Activated CD8-positive, alpha-beta T cell treated with anti-CD3 and anti-CD28 coated beads for 36 hours (primary cell): Measurements from ENCODE around the gene OVCA2. TPM values are rescaled to one million over a fixed set of nuclear protein-coding genes. Genes with fewer than 3 reads are reported as not detected.

ENCODE experiments used
- ATAC-seq: fragments of 200-7000 bp; cut with Tn5 transposase; one replicate; pipeline ENCODE4 v1.10.0; 2021; ENCODE audit warnings: mild to moderate bottlenecking, moderate library complexity
- CTCF ChIA-PET: fragments of 350-600 bp; sonication (Branson Sonifier 250); formaldehyde crosslinking; loops from one replicate; lab custom pipeline; 2021; ENCODE audit warnings: antibody characterized with exemption; lab: Charles Lee
- POLR2A ChIA-PET: fragments of 350-600 bp; sonication (Branson Sonifier 250); formaldehyde crosslinking; loops from one replicate; lab custom pipeline; 2021; ENCODE audit warnings: antibody characterized with exemption; lab: Charles Lee
- DNase-seq: peaks from one replicate; pipeline ENCODE4 v3.0.0-alpha.2; 2020
- H3K27ac Mint-ChIP-seq: one replicate; pipeline ENCODE4 v1.8.0; 2021; ENCODE audit warnings: mild to moderate bottlenecking, mixed read lengths
- H3K27me3 Mint-ChIP-seq: one replicate; pipeline ENCODE4 v1.8.0; 2021; ENCODE audit warnings: mixed read lengths
- H3K36me3 Mint-ChIP-seq: one replicate; pipeline ENCODE4 v1.8.0; 2021; ENCODE audit warnings: low read depth, mixed read lengths
- H3K4me1 Mint-ChIP-seq: one replicate; pipeline ENCODE4 v1.8.0; 2021; ENCODE audit warnings: low read depth, mixed read lengths
- H3K4me3 Mint-ChIP-seq: one replicate; pipeline ENCODE4 v1.8.0; 2021; ENCODE audit warnings: mild to moderate bottlenecking, moderate library complexity, mixed read lengths
- H3K9me3 Mint-ChIP-seq: one replicate; pipeline ENCODE4 v1.8.0; 2021; ENCODE audit warnings: mixed read lengths
- CTCF ChIP-seq: fragments of 200-600 bp; IDR thresholded peaks from one replicate; pipeline ENCODE4 v1.8.0; 2022; ENCODE audit warnings: antibody characterized with exemption, mild to moderate bottlenecking
- intact Hi-C: fragments of 100-400 bp; cut with micrococcal nuclease; formaldehyde crosslinking; loops from one replicate; pipeline ENCODE4 v1.10.0; 2022
- total RNA-seq, 2 experiments: library from RNA; stranded (reverse); gene quantifications; one replicate each; pipeline ENCODE4 v1.2.3, GENCODE V29; 2021

Gene OVCA2
- total RNA-seq, 2 experiments from 2014 or later: 28.0 to 28.5 TPM

- POLR2A ChIA-PET: no interaction called here
- ATAC-seq: no peak
- CTCF ChIA-PET: interaction anchor here (1.1 to 1.6 kb wide), 2 partner anchors 111 to 138 kb away, joined by 4 to 5 read pairs; no protein-coding TSS in a partner anchor
Observed at GRCh38 chr17:2019723-2020122, 22.1 kb upstream of the OVCA2 start.

GRCh38 chr17:2020721-2021120 is 21.1 kb upstream of the OVCA2 start:
- Mint-ChIP-seq H3K27me3 (peaks cover 11% of the 10 kb centered on the region), H3K9me3 (no peaks in the 10 kb centered on the region), H3K4me3 (no peak overlapping the region)

More at GRCh38 chr17:2019723-2020122, 22.1 kb upstream of the OVCA2 start:
- Mint-ChIP-seq H3K36me3 (no peaks in the 10 kb centered on the region), H3K27ac (no peak overlapping the region), H3K27me3 (peaks cover 7% of the 10 kb centered on the region), H3K4me3 (no peak overlapping the region), H3K4me1 (peaks cover 4% of the 10 kb centered on the region), H3K9me3 (no peaks in the 10 kb centered on the region)
- TF ChIP-seq CTCF: no peak
- intact Hi-C loops: no loop called here
- DNase-seq: no peak

GRCh38 chr17:2022647-2023240 is 19.1 kb upstream of the OVCA2 start:
- TF ChIP-seq CTCF: no peak
- ChIA-PET POLR2A (interaction anchor here (1.0 kb wide), 1 partner anchor 273 kb away, joined by 3 read pairs; no protein-coding TSS in a partner anchor), CTCF (interaction anchor here (1.3 kb wide), 1 partner anchor 114 kb away, joined by 5 read pairs; no protein-coding TSS in a partner anchor)
- Mint-ChIP-seq H3K36me3 (no peaks in the 10 kb centered on the region), H3K4me3 (peak overlapping the region; percentile 33), H3K27ac (no peak overlapping the region), H3K9me3 (no peaks in the 10 kb centered on the region), H3K27me3 (peaks cover 26% of the 10 kb centered on the region), H3K4me1 (peaks cover 8% of the 10 kb centered on the region)
- ATAC-seq (peak; percentile 29), DNase-seq (no peak)
- intact Hi-C loops: no loop called here

More at GRCh38 chr17:2020721-2021120, 21.1 kb upstream of the OVCA2 start:
- Mint-ChIP-seq H3K27ac (no peak overlapping the region), H3K36me3 (no peaks in the 10 kb centered on the region), H3K4me1 (peaks cover 4% of the 10 kb centered on the region)
- ChIA-PET CTCF (interaction anchor here (1.6 kb wide), 1 partner anchor 112 kb away, joined by 5 read pairs; no protein-coding TSS in a partner anchor), POLR2A (no interaction called here)
- TF ChIP-seq CTCF: no peak
- intact Hi-C loops: no loop called here
- no peak for ATAC-seq
- no peak for DNase-seq

GRCh38 chr17:2023256-2023655 is 18.6 kb upstream of the OVCA2 start:
- H3K36me3 Mint-ChIP-seq: no peaks in the 10 kb centered on the region
- intact Hi-C loops: no loop called here
- POLR2A ChIA-PET: interaction anchor here (1.0 kb wide), 1 partner anchor 272 kb away, joined by 3 read pairs; no protein-coding TSS in a partner anchor

More at GRCh38 chr17:2023256-2023655, 18.6 kb upstream of the OVCA2 start:
- Mint-ChIP-seq H3K4me3 (peak overlapping the region; percentile 40), H3K4me1 (peaks cover 8% of the 10 kb centered on the region), H3K27ac (no peak overlapping the region), H3K27me3 (peaks cover 27% of the 10 kb centered on the region), H3K9me3 (no peaks in the 10 kb centered on the region)
- DNase-seq (no peak), ATAC-seq (no peak)
- no peak for TF ChIP-seq CTCF
- CTCF ChIA-PET: interaction anchor here (1.3 kb wide), 1 partner anchor 114 kb away, joined by 5 read pairs; no protein-coding TSS in a partner anchor
